Measurements from ENCODE around the gene FUZ.

The FUZ gene

DNA sequence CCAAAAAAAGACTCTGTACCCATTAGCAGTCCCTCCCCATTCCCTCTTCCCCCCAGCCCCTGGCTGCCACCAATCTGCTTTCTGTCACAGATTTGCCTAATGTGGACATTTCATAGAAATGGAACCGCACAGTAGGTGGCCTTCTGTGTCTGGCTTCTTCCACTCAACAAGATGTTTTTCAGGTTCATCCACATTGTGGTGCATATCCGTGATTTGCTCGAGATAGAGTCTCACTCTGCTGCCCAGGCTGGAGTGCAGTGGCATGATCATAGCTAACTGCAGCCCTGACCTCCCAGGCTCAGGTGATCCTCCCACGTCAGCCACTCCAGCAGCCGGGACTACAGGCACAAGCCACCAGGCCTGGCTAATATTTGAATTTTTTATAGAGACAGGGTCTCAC lies 25.3 kb downstream of the FUZ start:
- no peaks in the 10 kb centered on the region for H3K27me3 ChIP-seq (ENCODE audit: insufficient read depth, insufficient read length)
- no peaks in the 10 kb centered on the region for H3K9me3 ChIP-seq (ENCODE audit: insufficient read depth, low read length)
- DNase-seq (ENCODE audit: low read depth, low spot score) = no peak
- TF ChIP-seq SUZ12 (IDR thresholded peaks at IDR 0.05; ENCODE audit: extremely low read depth, insufficient read depth, insufficient read length) = no peak
- no peak for TF ChIP-seq ZNF274 (IDR thresholded peaks at IDR 0.05; ENCODE audit: low read depth, low read length)
- no peak for TF ChIP-seq YY1 (IDR thresholded peaks at IDR 0.05; ENCODE audit: insufficient read depth, insufficient read length)
- H3K4me1 ChIP-seq (ENCODE audit: insufficient read depth, insufficient read length) = peaks cover 2% of the 10 kb centered on the region
- H3K4me3 ChIP-seq (ENCODE audit: insufficient read length, low read depth) = no peak overlapping the region
- no peak overlapping the region for H3K9ac ChIP-seq (ENCODE audit: insufficient read length, low read depth)
- H3K36me3 ChIP-seq (ENCODE audit: insufficient read depth, insufficient read length, low read length) = peaks cover 60% of the 10 kb centered on the region

DNA sequence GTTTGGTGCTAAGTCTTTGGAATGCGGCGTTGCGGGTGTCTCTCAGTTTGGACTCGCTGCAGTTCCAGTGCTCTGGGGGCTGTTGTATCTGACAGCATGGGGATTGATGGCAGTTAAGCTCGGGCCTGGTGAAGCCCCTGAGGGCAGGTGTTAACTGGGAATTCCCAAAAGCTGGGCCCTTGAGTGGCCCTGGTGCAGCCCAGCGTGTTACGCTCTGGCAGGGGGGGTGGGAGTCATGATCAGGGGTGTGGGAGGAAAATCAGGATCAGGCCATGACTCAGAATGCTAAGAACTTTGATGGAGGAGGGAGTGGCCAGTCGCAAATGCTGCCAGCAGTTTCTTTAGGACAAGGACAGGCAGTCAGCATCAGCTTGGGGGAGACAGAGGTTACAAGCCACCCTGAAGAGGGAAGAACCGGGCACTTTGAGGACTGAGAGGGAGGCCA lies 26.7 kb downstream of the FUZ start:
- peaks cover 56% of the 10 kb centered on the region for H3K36me3 ChIP-seq (ENCODE audit: insufficient read depth, insufficient read length, low read length)
- H3K9ac ChIP-seq (ENCODE audit: insufficient read length, low read depth) = peak overlapping the region; percentile 50
- DNase-seq (ENCODE audit: low read depth, low spot score) = no peak
- H3K4me1 ChIP-seq (ENCODE audit: insufficient read depth, insufficient read length) = peaks cover 3% of the 10 kb centered on the region
- TF ChIP-seq YY1 (IDR thresholded peaks at IDR 0.05; ENCODE audit: insufficient read depth, insufficient read length) = no peak
- TF ChIP-seq ZNF274 (IDR thresholded peaks at IDR 0.05; ENCODE audit: low read depth, low read length) = no peak
- no peak for TF ChIP-seq SUZ12 (IDR thresholded peaks at IDR 0.05; ENCODE audit: extremely low read depth, insufficient read depth, insufficient read length)
- H3K4me3 ChIP-seq (ENCODE audit: insufficient read length, low read depth) = no peak overlapping the region
- no peaks in the 10 kb centered on the region for H3K9me3 ChIP-seq (ENCODE audit: insufficient read depth, low read length)
- no peaks in the 10 kb centered on the region for H3K27me3 ChIP-seq (ENCODE audit: insufficient read depth, insufficient read length)

DNA sequence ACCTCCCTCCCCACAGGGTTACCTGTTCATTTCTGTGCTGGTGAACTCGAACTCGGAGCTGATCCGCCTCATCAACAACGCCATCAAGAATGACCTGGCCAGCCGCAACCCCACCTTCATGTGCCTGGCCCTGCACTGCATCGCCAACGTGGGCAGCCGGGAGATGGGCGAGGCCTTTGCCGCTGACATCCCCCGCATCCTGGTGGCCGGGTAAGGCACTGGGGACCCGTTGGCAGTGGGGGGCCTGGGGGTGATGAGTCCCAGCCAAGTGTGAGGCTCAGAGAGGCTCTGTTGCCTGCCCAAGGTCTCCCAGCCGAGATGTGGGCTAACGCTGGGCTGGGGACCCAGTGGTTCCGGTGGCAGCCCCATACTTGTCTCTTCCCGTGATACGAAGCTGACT lies 30.6 kb downstream of the FUZ start:
- peaks cover 6% of the 10 kb centered on the region for H3K4me1 ChIP-seq (ENCODE audit: insufficient read depth, insufficient read length)
- H3K9ac ChIP-seq (ENCODE audit: insufficient read length, low read depth) = no peak overlapping the region
- H3K9me3 ChIP-seq (ENCODE audit: insufficient read depth, low read length) = no peaks in the 10 kb centered on the region
- H3K36me3 ChIP-seq (ENCODE audit: insufficient read depth, insufficient read length, low read length) = peaks cover 46% of the 10 kb centered on the region
- H3K4me3 ChIP-seq (ENCODE audit: insufficient read length, low read depth) = no peak overlapping the region
- H3K27me3 ChIP-seq (ENCODE audit: insufficient read depth, insufficient read length) = no peaks in the 10 kb centered on the region
- no peak for DNase-seq (ENCODE audit: low read depth, low spot score)
- TF ChIP-seq SUZ12 (IDR thresholded peaks at IDR 0.05; ENCODE audit: extremely low read depth, insufficient read depth, insufficient read length) (no peak), ZNF274 (IDR thresholded peaks at IDR 0.05; ENCODE audit: low read depth, low read length) (no peak), YY1 (IDR thresholded peaks at IDR 0.05; ENCODE audit: insufficient read depth, insufficient read length) (no peak)

DNA sequence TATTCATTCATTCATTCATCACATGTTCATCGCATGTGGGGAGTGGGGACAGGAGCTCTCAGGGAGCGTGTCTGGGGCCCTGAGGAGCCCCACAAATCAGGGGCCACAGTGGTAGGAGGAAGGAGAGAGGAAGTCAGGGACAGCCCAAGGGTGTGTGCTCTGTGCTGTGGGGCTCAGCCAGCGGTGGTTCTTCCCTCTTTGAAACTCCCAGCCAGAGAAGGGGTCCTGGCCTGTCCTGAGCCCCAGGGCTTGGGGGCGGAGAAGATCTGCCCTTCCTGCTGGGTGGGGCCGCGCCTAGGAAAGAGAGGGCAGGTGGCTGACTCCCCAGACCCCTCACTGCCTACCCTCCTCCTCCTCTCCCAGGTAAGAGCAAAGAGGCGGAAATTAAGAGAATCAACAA lies 31.7 kb downstream of the FUZ start:
- H3K9me3 ChIP-seq (ENCODE audit: insufficient read depth, low read length) = no peaks in the 10 kb centered on the region
- DNase-seq (ENCODE audit: low read depth, low spot score) = no peak
- no peak overlapping the region for H3K4me3 ChIP-seq (ENCODE audit: insufficient read length, low read depth)
- TF ChIP-seq ZNF274 (IDR thresholded peaks at IDR 0.05; ENCODE audit: low read depth, low read length) (no peak), YY1 (IDR thresholded peaks at IDR 0.05; ENCODE audit: insufficient read depth, insufficient read length) (no peak), SUZ12 (IDR thresholded peaks at IDR 0.05; ENCODE audit: extremely low read depth, insufficient read depth, insufficient read length) (no peak)
- H3K36me3 ChIP-seq (ENCODE audit: insufficient read depth, insufficient read length, low read length) = peaks cover 47% of the 10 kb centered on the region
- no peaks in the 10 kb centered on the region for H3K27me3 ChIP-seq (ENCODE audit: insufficient read depth, insufficient read length)
- no peak overlapping the region for H3K9ac ChIP-seq (ENCODE audit: insufficient read length, low read depth)
- peaks cover 6% of the 10 kb centered on the region for H3K4me1 ChIP-seq (ENCODE audit: insufficient read depth, insufficient read length)

DNA sequence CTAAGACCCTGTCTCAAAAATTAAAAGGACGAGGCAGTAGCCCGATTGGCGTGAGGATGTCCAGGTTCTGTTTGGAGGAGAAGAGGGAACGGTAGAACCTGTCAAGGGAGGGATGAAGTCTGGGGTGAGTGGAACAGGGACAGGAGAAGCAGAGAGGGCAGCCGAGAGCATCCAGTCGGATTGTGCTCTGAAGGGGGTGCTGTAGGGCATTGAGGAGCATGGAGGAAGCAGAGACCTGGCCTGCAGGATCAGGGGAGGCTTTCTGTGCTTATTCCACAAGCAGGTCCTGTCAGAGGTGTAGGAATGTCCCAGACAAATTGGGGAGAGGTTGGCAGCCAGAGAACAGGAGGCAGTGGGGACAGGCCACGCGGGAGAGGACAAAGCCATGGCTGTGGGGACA lies 32.2 kb downstream of the FUZ start:
- Histone ChIP-seq H3K4me3 (ENCODE audit: insufficient read length, low read depth) (no peak overlapping the region), H3K27me3 (ENCODE audit: insufficient read depth, insufficient read length) (no peaks in the 10 kb centered on the region), H3K36me3 (ENCODE audit: insufficient read depth, insufficient read length, low read length) (peaks cover 52% of the 10 kb centered on the region), H3K4me1 (ENCODE audit: insufficient read depth, insufficient read length) (peaks cover 6% of the 10 kb centered on the region), H3K9ac (ENCODE audit: insufficient read length, low read depth) (no peak overlapping the region), H3K9me3 (ENCODE audit: insufficient read depth, low read length) (no peaks in the 10 kb centered on the region)
- TF ChIP-seq YY1 (IDR thresholded peaks at IDR 0.05; ENCODE audit: insufficient read depth, insufficient read length) = no peak
- no peak for TF ChIP-seq SUZ12 (IDR thresholded peaks at IDR 0.05; ENCODE audit: extremely low read depth, insufficient read depth, insufficient read length)
- TF ChIP-seq ZNF274 (IDR thresholded peaks at IDR 0.05; ENCODE audit: low read depth, low read length) = no peak
- DNase-seq (ENCODE audit: low read depth, low spot score) = no peak

DNA sequence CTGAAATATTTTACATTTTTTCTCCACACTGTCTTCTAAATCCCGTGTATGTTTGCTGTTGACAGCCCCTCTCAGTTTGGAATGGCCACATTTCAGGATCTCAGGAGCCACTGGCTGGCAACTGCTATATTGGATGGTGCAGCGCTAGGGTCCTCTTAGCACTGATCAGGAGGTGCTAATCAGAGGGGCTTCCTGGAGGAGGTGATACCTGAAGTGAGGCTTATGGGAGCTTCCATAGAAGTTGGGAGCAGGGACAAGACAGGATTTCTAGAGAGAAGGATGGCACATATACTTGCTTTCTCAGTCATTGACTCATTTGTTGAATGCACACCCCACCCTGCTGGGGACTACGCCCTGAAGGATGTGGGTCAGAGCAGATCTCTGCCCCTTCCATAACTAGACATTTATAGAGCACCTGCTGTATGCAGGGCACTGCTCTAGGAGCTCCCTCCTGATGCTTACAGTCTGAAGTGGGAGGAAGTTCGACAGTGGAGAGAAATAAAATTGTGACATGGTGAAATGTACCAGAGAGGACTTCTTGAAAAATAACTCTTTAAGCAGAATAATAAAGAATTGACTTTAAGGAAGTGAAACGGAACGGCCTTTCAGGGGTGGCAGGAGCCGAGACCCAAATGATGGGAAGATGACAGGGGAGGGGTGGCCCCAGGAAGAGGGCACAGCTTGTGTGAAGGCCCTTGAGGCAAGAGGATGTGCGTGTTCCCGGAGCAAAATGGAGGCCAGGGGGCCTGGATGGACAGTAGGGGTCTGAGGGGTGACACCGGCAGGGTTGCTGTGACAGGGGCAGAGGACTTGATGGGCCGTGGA lies 33.1 kb downstream of the FUZ start:
- Histone ChIP-seq H3K4me3 (ENCODE audit: insufficient read length, low read depth) (no peak overlapping the region), H3K9me3 (ENCODE audit: insufficient read depth, low read length) (no peaks in the 10 kb centered on the region), H3K4me1 (ENCODE audit: insufficient read depth, insufficient read length) (peaks cover 6% of the 10 kb centered on the region), H3K36me3 (ENCODE audit: insufficient read depth, insufficient read length, low read length) (peaks cover 52% of the 10 kb centered on the region), H3K27me3 (ENCODE audit: insufficient read depth, insufficient read length) (no peaks in the 10 kb centered on the region), H3K9ac (ENCODE audit: insufficient read length, low read depth) (no peak overlapping the region)
- TF ChIP-seq SUZ12 (IDR thresholded peaks at IDR 0.05; ENCODE audit: extremely low read depth, insufficient read depth, insufficient read length) = no peak
- no peak for DNase-seq (ENCODE audit: low read depth, low spot score)

DNA sequence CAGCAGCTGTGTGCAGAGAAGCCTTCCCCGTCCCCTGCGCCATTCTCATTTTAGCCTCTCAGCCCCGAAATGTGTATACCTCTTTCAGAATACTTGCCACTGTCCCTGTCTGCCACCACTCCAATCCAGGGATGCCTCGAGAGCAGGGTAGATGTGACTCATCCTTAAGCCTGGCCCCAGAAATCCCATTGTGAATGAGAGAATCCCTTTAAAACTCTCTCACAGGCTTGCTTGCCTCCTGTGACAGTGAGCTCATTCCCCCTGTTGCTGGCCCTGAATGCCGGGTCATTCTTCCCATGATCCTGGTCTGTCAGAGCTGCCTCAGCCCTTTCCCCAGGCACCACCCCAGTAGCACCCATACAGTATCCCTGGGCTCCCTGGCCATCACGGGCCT lies 36.7 kb downstream of the FUZ start:
- TF ChIP-seq ZNF274 (IDR thresholded peaks at IDR 0.05; ENCODE audit: low read depth, low read length) (no peak), YY1 (IDR thresholded peaks at IDR 0.05; ENCODE audit: insufficient read depth, insufficient read length) (no peak), SUZ12 (IDR thresholded peaks at IDR 0.05; ENCODE audit: extremely low read depth, insufficient read depth, insufficient read length) (no peak)
- DNase-seq (ENCODE audit: low read depth, low spot score) = no peak
- peaks cover 48% of the 10 kb centered on the region for H3K36me3 ChIP-seq (ENCODE audit: insufficient read depth, insufficient read length, low read length)

More for the DNA sequence above, 36.7 kb downstream of the FUZ start:
- Histone ChIP-seq H3K4me1 (ENCODE audit: insufficient read depth, insufficient read length) (peaks cover 12% of the 10 kb centered on the region), H3K9ac (ENCODE audit: insufficient read length, low read depth) (no peak overlapping the region), H3K9me3 (ENCODE audit: insufficient read depth, low read length) (no peaks in the 10 kb centered on the region), H3K27me3 (ENCODE audit: insufficient read depth, insufficient read length) (no peaks in the 10 kb centered on the region), H3K4me3 (ENCODE audit: insufficient read length, low read depth) (no peak overlapping the region)
